ENCODE measurements around the gene PPP2R3A.

PPP2R3A gene

DNA sequence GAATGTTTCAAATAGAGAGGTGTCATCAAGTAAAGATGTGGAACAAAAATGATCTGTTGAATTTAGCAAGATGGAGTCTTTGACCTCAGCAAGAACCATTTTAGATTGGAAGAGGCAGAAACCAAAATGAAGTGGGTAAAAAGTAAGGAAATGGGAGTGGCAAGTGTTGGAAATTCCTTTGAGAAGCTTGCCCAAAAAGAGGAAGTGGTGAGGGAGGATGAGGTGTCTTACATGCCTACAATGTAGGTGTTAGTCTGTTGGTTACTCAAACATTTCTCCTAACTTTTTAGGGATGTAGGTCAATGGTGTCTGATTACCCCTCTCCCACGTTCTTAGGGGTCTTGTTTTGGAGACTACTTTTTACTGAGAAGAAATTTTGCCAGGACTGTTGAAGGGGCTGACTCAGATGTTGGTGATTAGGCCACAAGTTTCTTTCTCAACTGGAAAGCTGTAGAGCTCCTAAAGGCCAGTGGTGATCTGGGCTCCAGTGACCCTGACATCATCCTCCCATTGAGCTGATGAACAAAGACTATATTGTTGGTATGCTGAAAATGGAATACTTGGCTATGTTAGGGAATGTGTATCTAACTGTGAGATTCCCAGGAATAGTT, 5.1 kb downstream of the PPP2R3A start:
- DNase-seq = no peak

DNA sequence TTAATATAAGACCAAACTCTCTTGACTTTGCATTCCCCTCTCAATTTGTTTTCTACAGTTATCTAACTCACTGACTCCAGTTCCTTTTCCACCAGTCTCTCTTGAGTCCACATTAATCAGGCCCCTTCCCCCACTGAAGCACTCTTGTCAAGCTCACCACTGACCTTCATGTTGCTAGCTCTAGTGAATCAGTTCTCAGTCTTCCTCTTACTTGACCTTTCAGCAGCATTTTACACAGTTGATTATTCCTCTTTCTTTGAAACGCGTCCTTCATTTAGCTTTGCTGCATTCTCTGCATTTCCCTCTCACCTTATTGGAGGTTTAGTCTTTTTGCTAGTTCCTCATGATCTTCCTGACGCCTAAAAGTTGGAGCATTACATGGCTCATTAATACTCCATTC, 8.3 kb downstream of the PPP2R3A start:
- DNase-seq = no peak

DNA sequence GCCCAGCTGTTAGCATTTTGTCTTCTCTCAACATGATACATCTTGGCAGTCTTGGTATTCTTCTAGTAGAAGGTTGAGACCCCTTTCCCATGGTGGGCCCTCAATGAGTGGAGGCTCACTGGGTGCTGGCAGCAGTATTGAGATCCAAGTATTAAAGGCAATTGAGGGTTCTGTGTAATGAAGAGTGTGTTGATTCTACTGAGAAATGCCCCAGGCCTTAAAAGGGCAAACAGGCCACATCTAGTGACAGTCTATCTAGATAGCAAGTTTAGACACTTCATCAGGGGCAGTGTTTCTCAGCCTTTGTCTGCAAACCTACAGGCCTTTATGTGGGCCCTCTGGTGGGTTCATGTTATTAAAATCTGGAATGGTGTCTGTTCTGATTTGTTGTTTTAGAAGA, 9.5 kb downstream of the PPP2R3A start:
- no peak for DNase-seq

DNA sequence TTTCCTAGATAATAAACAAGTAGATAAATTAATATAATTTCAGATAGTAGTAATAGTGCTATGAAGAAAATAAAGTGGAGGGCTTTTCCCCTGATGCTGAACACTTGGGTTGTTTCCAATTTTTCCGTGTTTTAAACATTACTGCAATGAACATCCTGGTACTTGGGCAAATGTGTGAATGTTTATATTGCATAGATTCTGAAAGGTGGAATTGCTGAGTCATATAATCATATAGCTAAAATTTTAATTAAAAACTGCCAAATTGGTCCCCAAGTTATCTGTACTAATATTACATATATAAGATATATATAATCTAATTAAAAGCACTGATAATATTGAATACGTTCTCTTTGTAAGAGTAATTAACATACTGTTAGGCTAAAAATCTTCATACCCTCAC, 10.0 kb downstream of the PPP2R3A start:
- no peak for DNase-seq

DNA sequence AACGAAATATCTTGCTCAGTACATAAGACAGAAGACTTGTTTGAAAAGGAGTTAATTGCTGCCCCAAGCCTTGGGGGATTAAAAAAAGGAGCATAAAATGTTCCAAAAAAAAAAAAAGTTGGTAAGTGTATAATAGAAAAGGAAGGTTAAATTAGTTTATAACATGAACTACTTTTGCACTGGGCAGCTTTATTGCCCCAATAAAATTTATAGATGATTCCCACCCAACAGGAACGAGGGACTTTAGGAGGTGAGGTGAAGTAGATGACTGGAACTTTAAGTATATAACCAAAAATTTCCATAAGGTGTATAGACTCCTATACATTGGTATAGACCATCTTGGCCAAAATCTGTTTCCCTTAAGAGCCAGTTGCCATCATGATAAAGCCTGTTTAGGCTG, 14.8 kb downstream of the PPP2R3A start:
- no peak for DNase-seq

DNA sequence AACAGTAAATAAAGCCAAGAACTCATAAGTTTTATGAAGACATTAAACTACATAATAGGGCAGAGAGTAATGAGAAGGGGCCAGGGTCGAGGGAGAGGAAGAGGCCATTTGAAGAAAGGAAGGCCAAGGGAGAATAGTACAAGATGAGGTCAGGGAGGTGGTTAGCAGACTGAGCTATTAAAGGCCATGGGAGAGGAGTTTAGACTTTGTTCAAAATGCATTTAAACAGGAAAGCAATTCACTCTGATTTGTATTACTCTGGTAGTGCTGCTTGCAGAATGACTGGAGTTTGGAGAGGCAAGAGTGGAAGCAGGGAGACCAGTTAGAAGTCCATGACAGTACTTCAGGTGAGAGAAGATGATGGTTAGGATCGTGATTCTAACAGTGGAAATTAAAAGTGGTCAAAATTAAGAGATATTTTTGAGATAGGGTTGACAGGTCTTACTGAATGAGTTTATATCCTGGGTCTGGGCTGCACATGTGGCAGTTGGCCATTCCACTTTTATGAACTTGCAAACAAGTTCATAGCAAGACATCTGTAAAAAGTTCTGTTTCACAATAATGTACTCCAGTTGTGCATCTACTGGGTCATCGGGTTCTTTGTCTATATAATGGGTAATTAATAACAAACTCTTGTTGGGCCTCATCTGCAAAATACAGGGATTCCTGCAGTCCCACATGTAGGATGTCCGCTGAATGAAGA, 16.3 kb downstream of the PPP2R3A start:
- DNase-seq = no peak

DNA sequence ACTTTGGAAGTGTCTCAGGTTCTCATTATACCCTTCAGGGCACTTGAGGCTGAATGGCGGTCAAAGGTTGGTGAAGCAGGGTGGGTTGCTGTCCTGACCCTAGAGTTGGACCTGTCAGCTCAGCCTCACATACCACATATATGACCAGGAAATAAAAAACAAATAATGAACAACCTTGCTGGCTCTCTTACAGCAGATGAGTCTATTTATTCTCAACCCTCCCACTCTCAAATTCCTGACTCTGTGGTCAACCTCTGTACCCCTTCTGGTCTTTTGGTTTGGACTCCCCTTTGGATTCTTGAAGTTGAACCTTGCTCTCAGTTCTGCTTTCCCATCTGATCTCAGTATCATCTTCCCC, 16.9 kb downstream of the PPP2R3A start:
- DNase-seq = no peak

DNA sequence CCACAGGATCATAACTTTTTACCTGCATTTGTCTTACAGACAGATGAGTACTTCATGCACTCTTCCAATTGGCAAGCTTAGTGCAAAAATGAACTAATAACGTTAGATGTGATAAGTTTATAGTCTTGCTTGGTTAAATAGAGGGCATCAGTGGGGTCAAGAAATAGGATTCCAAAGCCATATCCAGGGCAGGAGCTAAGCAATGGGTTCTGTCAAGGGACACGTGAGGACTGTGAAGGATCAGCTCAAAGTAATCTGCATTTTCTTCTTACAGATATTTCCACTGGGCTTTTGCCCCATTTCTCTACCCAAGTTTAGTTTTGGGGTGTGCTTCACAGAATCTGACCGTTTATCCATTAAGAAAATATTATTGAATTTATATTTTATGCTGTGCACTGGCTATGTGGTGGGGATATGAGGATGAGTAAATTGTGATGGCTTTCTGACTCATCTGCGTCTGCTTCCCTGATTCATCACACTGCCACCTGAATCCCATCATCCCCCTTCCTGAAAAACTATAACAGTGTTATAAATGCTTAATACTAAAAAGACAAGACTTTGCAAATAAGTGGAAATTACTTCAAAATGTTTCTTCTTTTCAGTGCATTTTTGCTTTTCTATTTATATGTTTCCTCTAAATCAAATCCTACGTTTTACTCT, 17.5 kb downstream of the PPP2R3A start:
- no peak for DNase-seq

DNA sequence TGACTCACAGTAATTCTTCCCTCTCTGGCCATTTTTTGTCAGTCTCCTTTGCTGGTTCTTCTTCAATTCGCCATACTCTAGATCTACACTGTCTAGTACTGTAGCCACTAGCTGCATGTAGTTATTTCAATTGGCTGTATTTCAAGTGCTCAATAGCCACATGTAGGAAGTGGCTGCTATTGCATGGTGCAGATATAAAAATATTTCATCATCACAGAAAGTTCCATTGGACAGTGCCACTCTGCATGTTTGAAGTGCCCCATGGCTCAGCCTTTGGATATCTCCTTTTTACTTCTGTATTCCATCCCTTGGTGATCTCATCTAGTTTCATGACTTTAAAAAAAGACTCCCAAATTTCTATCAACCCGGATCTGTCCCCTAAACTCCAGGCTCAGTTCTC, 22.1 kb downstream of the PPP2R3A start:
- no peak for DNase-seq

DNA sequence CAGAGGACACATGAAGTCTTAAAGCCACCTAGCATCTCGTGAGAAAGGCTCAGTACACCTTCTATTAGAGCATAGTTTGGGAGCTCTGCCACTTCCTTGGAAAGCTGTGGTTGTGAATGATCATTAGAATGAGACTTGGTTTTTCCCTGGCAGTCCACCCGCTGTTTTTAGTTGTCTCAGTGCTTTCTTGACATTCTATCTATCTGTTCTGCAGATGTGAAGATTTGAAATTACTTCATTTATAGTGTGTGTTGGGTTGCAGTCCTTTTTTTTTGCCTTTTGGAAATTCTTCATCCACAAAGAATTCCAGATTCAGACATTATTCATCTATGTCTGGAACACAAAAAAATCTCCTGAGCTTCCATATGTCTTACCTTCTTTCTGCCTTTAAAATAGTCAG, 23.7 kb downstream of the PPP2R3A start:
- no peak for DNase-seq

DNA sequence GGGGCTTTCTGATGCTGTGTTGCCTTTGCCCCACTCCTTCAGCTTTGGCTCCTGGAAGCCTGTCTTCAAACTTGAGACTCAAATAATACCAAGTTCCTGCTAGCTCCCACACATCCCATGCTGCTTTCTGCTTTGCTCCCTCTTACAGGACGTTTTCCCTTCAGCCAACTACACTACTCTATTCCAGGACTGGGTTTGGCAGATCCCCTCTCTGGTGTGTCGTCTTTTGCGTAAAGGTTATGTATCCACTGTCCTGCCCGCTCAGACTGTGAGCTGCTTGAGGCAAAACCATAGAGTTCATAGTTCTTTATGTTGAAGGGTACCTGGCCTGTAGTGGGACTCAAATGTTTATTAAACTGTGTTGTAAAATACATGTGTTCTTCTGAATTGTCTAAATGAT, 25.4 kb downstream of the PPP2R3A start:
- DNase-seq = no peak

DNA sequence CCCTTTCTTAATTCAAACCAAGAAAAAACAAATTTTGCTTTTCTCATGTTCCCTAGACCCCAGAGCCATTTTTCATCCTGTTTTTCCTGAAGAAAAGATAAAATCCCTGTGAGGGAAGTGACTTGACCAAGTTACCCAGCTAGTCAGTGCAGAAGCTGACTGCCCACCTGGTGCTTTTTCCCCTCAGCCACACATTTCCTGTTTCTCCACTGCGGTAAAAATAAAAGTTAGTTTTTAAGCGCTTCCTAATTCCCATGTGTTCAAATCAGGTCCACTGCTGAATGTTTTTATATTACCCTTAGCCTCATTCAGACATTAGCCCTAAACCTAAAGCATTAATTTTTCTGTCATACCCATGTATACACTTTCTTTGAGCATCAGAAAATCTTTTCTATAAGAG, 26.1 kb downstream of the PPP2R3A start:
- DNase-seq = no peak

DNA sequence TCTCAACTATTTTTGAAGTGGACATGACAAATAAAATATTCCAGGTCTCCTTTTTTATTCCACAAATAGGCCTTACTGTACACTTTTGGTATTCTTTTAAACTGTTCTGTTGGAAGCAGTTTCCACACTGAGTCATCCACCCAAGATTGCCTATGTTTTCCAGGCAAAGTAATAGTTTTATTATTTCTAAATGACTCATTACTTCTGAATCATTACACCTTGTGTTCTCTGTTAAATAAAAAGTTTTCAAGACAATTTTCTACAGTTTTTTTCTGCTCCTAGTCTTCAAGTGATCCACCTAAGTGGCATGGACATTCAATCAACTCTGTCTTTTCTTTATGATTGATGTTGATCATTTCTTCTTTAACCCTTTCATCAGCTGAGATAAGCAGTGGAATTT, 26.5 kb downstream of the PPP2R3A start:
- DNase-seq = no peak

DNA sequence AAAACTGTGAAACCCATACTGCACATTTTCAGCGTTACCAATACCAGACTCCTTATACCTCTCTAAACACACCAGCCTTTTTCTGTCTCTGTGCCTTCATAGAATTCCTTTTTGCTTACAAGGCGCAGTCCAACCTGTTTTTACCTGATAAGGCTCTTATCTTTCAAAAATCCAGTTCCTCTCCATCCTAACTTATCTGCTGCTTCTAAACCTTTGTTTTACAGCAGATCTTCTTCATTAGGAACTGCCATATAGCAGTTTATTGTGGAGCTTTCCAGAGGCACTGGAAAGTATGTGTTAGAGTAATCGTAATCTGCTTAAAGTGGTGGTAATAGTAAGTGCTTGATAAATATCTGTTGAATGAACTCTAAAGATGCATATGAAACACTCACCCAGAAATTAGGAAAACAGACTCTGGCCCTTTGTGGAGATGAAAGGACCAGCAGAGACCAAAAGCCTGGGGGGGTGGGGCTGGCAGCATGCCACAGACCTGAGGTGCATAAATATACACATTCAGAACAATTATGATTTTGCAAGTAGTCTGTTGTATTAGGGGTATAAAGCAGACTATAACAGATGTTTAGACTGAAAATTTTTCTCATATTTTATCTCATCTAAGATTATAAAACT, 29.3 kb downstream of the PPP2R3A start:
- DNase-seq = no peak

DNA sequence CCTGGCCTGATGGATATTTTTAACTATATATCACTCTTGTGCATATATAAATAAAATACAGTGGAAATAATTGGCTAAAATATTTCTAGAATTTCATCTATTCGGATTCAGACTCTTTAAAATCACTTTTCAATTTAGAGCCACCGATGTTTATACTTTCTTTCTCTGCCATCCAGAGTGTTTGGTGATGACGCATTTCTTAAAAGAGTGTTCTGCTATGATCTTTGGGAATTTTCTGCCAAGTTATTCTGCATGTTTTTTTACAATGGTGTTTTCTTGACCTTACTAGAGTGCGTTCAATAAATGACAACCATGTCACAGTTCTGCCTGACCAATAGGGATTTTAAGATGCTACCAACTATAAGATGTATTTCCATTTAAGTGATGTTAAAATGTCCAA, 30.2 kb downstream of the PPP2R3A start:
- DNase-seq = no peak

DNA sequence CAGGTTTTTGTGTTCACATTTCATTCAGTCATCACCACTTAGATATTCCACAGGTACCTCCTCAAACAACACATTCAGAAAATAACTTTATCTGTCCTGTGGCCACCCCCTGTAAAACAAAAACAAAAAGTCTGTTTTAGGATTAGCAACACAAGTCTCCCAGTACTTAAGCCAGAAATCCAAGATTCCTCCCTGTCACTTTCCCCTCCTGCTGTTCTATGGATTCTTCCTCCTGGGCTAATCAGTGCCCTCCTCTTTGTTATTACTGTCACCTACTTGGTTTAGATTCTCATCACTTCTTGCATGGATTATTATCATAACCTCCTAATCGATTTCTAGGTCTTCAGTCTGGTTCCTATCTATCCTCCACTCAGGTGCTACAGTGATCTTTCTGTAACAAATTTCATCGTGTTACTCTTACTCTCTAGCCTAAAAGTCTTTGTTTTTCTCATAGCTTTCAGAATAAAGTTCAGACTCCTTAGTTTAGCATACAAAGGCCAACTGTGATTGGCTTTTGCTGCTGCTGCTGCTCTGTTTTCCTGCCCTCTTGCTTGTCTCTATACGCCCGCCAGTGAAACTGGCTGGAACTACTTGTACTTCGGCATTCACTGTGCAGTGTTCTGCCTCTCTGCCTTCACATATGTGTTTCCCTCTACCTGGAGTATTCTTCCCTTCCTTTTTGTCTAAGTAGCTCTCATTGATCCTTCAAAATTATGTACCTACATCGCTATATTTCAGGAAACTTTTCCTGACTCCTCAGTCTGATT, 32.2 kb downstream of the PPP2R3A start:
- no peak for DNase-seq

DNA sequence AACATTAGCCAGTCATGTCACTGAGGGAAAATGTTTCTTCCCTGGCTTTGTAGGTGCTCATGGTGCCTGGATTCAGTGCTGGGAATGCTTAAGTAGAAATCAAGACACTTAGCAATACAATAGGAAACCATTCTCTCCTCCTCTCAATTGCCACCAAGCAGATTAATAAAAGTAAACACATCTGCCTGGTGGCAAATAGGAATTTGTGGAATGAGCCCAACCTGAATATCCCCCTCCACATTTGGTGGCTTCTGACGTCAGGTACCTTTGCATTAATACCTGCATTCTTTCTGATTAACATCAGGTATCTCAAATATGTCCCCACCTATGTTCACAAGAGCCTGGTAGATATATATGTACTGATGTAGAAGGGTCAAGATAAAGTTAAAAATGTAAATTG, 42.7 kb downstream of the PPP2R3A start:
- DNase-seq = no peak

DNA sequence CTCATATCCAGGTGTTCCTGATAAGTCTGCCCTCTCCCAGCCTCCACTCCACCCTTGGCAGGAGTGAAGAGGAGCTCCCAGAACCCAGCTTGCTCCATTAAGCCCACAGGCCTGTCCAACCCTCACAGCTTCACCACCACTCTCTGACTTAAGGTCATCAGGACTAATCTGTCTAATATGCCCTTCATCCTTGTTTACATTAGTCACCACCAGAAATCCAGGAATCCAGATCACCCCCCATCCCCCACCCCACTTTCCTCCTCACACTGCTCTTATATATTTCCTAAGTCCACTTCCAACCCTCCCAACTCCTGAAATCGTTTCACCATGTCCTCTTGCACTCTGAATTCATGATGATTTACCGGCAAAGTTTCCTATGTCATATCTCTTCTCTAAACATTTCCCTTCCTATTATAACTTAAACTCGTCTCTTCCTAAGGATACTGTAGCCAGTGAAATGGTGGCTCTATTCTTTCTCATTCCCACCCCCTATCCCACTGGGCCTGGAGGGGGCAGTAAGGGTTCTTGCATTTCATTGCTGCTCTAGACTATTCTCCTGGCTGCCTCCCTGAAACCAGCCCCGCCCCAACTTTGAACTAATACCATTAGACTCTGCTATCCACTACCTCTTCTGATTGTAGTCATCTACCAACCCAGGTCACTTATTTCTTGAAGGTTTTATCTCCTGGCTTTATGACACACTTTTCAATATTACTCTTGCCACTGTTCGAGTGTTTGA, 43.4 kb downstream of the PPP2R3A start:
- no peak for DNase-seq

DNA sequence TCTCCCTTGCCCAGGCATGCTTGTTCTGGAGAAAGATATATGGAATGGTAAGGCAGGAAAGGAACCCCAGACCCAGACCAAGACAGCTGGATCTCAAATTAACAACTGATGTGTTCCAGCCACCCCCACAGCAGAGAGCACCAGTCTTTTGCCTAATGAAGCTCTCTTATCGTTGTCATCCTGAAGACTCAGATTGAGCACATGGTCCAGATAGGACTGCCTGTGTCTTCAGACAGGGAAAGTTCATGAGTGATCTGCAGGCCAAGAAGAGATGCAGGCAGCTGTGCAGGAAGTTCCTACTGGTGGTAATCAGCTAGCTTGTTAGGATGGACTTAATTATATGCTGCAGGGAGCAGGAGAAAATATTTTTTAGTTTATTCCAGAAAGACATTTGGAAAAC, 53.3 kb downstream of the PPP2R3A start:
- no peak for DNase-seq

DNA sequence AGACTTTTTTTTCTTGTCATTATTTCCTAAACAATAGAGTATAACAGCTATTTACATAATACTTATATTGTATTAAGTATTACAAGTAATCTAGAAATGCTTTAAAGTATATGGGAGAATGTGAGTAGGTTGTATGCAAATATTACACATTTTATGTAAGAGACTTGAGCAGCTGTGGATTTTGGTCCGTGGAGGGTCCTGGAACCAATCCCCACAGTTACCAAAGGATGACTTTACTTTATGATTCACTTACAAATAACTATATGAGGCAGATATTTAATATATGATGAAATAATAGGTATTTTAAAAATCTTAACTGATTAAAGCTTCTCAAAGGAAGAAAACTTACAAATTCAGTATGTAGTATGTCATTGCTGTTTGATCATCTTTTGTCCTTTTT, 56.3 kb downstream of the PPP2R3A start:
- DNase-seq = no peak

DNA sequence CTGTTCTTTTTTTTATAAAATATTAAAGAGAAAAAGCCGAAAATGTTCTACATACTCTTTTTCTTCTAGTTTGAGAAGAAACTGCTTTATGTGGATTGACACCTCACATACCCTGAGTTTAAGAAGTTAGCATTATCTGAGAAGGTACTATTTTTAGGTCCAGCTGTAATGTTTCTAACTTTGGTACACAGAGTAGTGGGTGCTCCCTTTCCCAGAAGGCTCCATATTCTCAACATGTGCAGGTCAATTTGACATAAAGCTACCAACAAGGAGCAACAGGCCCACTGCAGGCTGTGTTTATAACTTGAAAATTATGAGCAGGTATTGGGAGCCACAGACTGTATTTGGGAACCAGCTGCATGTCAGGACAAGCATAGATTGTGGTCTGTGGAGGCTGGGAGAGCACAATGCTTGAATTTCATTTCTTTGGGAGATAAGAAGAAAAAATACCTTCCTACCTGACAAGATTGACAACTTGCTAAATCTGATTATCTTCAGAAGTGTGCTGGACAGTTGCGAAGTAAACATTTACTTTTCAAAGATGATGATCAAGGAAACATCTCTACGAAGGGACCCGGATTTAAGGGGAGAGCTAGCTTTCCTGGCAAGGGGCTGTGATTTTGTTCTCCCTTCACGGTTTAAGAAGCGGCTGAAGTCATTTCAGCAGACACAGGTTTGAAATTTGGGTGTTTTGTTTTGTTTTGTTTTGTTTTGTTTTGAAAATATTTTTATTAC, 57.2 kb downstream of the PPP2R3A start:
- no peak for DNase-seq
